DMS79 (cell line): ENCODE results near the gene AZU1.
"Not testable (repeated sequence)": the region's sequence is repeated elsewhere in the genome, so short reads cannot be mapped to it uniquely, and the experiment has no call there.

Experiments
- DNase-seq: peaks from one replicate; lab custom pipeline; 2025; lab: John Stamatoyannopoulos, UW

The AZU1 gene

DNA sequence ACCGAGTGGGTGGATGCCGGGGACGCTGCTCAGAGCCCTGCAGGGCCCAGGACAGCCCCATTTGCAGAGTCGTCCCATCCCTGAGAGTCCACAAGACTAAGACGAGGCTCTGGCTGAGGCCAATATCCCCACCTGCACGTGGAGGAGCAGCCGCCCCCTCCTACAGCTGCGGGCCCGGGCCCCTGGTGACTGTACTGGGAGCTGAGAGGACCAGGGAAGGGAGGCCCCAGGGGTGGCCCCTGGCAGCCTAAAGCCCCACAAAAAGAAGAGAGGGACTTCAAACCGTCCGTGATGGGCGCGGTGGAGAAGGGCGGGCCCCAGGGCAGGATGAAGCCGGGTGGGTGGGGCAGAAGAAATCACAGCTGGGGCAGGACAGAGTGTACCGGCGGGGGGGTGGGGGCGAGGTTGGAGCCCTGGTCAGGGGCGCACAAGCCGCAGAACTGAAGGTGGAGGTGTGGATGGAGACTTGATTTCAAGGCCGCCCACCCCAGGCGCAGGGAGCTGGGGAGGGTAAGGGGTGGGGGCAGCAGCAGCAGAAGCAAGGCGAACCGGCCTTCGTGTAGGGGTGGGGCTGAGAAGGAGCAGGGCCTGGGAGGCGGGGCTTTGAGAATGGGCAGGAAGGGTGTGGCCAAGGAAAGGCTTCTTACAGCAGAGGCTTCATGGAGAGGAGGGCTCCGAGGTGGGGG is 44.8 kb downstream of the AZU1 start:
- DNase-seq, result no peak

DNA sequence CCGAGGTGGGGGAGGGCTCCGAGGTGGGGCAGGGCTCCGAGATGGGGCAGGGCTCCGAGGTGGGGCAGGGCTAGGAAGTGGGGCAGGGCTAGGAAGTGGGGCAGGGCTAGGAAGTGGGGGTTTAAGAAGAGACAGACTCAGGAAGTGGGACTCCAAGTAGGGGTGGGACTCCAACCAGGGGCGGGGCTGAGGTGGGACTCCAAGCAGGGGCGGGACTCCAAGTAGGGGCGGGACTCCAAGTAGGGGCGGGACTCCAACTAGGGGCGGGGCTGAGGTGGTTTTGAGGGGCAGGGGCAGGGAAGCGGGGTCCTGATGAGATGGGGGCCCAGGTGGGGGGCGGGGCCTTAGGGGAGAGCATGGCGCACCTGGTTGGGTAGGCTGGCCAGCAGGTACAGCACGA is 45.4 kb downstream of the AZU1 start:
- DNase-seq, result no peak

DNA sequence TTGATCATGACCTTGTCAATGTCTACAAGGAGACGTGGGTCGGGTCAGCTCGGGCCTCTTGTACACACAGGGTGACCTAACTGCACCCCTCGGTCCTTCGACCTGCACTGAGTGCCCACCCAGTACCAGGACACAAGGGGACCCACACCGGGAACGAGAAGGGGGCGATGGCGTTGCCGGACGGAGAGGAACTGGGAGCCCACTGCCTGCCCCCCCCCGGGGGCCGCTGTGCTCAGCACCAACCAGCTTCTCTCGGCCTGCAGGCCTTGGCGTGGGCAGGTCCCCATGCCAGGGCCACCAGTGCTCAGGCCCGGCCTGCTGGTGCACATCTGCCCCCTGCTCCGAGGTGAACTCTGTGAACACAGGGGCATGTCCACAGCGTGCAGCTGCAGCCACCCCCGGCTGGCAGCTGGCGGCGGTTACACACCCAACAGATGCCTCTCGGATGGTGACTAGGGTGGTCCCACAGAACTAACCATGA is 46.0 kb downstream of the AZU1 start:
- no peak for DNase-seq

DNA sequence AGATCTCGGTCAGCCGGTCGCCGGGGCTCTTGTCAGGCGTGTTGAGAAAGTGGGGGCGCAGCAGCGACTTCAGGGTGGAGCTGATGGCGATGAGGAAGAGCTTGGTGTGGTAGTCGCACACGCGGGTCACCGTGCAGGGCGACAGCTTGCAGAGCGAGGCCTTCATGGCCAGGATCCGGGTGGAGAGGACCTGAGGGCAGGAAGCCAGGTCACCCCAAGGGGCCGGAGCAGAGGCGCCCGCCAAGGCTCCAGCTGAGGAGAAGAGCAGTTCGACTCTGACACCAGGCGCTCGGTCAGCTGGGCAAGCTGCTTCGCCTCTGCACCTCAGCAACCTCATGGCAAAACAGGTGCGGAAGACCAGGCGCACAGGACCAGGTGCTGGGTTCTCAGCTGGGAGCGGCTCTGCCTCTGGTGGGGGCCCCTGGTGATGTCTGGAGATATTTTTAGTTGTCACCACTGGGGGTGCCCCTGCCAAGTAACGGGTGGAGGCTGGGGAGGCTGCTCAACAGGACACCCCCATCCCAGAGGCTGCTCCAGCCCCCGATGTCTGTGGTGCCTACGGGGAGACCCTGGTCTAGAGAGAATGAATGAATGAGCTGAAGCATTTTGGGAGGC is 47.7 kb downstream of the AZU1 start:
- no peak for DNase-seq

DNA sequence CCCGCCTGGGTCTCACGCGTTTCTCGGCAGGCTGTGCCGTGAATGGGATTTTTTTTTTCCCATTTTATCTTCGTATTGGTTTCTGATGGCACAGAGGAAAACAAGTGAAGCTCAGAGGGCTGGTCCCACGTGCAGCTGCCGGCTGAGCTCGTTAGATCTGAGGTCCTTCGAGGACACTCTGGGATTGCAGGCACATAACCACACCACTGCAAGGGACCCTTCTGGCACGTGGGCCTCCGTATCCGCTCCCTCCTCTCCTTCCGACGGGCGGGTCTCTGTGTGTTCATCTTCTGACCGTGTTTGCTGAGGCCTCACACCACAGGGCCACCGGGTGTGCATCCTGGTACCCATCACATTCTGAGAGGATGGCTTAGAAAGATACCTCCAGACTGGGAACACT is 48.5 kb downstream of the AZU1 start:
- DNase-seq, result no peak

DNA sequence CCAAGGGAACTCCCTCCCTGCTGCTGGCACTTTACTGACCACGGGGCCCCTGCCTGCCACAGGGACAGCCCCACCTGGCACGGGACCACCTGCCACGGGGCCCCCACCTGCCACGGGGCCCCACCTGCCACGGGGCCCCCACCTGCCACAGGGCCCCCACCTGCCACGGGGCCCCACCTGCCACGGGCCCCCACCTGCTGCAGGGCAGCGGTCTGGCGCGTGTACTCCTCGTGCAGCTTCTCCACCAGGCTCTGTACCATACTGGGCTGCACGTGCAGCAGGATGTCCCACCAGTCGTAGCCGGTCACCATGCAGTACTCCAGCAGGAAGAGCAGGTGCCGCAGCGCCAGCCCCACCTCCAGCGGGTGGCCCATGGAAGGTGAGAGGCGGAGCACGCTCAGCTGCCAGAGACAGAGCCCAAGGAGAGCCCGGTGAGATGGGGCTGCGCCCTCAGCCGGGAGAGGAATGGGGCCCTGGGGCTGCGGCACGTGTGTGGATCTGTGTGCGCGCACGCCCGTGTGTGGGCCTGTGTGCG is 49.2 kb downstream of the AZU1 start:
- no peak for DNase-seq

DNA sequence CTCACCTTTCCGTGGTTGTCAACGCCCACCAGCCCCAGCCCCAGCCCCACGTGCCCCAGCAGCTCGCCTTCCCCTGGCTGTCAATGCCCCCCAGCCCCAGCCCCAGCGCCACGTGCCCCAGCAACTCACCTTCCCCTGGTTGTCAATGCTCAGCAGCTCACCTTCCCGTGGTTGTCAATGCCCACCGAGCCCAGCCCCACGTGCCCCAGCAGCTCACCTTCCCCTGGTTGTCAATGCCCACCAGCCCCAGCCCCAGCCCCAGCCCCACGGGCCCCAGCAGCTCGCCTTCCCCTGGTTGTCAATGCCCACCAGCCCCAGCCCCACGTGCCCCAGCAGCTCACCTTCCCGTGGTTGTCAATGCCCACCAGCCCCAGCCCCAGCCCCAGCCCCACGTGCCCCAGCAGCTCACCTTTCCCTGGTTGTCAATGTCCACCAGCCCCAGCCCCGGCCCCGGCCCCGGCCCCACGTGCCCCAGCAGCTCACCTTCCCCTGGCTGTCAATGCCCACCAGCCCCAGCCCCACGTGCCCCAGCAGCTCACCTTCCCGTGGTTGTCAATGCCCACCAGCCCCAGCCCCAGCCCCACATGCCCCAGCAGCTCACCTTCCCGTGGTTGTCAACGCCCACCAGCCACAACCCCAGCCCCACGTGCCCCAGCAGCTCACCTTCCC is 50.5 kb downstream of the AZU1 start:
- DNase-seq, result not testable (repeated sequence)

DNA sequence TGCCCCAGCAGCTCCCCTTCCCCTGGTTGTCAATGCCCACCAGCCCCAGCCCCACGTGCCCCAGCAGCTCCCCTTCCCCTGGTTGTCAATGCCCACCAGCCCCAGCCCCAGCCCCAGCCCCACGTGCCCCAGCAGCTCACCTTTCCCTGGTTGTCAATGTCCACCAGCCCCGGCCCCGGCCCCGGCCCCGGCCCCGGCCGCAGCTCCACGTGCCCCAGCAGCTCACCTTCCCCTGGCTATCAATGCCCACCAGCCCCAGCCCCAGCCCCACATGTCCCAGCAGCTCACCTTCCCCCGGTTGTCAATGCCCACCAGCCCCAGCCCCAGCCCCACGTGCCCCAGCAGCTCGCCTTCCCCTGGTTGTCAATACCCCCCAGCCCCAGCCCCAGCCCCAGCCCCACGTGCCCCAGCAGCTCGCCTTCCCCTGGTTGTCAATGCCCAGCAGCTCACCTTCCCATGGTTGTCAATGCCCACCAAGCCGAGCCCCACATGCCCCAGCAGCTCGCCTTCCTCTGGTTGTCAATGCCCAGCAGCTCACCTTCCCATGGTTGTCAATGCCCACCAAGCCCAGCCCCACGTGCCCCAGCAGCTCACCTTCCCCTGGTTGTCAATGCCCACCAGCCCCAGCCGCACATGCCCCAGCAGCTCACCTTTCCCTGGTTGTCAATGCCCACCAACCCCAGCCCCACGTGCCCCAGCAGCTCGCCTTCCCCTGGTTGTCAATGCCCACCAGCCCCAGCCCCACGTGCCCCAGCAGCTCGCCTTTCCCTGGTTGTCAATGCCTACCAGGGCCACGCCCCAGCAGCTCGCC is 51.3 kb downstream of the AZU1 start:
- not testable (repeated sequence) for DNase-seq

DNA sequence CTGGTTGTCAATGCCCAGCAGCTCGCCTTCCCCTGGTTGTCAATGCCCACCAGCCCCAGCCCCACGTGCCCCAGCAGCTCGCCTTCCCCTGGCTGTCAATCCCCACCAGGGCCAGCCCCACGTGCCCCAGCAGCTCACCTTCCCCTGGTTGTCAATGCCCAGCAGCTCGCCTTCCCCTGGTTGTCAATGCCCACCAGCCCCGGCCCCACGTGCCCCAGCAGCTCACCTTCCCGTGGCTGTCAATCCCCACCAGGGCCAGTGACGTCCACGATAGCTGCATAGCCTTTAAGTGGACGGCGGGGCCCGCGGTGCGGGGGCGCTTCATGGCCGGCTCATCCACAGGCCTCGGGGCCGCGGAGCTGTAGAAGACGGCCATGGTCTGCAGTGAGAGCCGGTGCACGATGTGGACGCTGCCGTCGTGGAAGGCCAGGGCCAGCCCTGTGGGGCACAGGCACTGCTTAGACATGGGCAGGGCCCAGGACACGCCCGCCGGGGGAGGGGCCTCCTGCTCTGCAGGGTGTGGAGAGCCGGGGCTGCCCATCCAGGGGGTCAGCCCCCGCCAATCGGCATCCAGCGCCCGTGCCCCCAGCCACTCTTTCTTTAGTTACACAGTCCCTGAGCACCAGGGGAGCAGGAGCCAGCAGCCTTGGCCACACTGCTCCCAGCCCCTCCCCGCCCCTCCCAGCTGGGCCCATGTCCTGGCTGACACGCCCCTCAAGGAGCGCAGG is 52.2 kb downstream of the AZU1 start:
- DNase-seq, result no peak
